CD4-positive, alpha-beta T cell treated with Interferon gamma for 1 hour (primary cell): ENCODE measurements around the gene TLCD1.
A peak's percentile ranks its signal among the peaks of the same experiment; 100 is the strongest.
"Not testable (repeated sequence)": the region's sequence is repeated elsewhere in the genome, so short reads cannot be mapped to it uniquely, and the experiment has no call there.

Experiments used
- DNase-seq: peaks from one replicate; pipeline ENCODE4 v3.0.0-alpha.2; 2020

Gene TLCD1

DNA sequence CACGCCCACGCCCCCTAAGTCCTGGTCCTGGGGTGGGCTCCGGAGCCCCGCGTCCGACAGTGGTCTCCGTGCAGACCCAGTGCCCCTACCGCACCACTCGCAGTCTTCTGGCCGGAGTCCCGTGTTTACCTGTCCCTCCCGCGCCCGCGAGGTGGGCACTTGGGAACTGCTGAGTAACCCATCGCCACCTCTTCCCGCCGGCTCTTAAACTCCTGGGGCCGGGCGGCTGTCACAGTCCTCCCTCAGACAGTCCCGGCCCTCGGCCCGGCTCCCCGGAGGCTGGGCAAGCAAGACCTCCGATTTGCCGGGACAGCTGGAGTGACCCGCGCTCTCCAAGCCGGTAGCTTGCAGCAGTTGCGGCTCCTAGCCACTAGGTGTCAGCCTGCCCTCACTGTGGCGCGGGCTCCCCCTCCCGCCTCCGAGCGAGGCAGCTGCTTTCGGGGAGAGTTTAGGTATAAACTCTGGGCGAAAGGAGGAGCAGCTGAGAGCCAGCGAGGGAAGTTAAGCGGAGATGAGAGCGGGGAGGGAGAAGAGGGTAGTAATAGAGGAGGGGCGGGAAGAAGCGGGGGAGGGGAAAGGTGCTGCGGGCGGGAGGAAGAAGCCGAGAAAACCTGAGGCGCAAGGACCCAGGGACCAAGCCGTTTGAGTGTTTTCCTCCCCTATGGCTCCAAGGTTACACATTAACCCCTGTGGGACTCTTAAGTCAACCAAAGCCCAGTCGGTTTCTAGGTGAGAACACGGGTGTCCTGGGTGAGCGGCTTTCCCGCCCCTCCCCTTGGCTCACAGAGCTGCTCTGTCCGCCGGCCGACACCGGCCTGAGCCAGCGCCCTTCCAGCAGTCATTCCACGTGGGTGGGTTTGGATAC lies 826 bp upstream of the TLCD1 start:
- DNase-seq, result peak; percentile 87

DNA sequence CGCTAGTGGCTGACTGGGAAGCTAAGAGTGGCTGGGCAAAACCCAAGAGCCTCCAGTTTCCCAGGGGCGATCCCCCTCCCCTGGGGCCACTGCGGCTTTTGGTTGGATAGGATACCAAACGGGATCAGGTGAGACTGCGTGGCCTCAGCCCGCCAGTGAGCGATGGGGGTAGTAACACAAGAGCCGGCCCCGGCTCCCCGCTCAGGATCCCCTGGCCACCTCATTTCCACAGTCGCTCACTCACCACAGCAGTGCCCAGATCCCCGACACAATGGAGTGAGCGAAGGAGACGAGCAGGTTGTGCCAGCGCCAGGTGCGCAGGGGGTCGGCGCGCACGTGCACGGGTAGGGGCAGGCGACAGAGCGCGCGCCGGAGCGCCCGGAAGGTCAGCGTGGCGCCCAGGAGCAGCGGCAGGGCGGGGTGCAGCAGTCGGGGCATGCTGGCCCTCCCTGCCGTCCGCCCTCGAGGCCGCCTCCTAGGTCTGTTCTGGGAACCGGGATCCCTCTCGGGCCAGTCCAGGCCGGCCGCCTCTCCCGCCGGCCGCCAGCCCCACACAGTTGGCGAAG lies 290 bp downstream of the TLCD1 start:
- no peak for DNase-seq

DNA sequence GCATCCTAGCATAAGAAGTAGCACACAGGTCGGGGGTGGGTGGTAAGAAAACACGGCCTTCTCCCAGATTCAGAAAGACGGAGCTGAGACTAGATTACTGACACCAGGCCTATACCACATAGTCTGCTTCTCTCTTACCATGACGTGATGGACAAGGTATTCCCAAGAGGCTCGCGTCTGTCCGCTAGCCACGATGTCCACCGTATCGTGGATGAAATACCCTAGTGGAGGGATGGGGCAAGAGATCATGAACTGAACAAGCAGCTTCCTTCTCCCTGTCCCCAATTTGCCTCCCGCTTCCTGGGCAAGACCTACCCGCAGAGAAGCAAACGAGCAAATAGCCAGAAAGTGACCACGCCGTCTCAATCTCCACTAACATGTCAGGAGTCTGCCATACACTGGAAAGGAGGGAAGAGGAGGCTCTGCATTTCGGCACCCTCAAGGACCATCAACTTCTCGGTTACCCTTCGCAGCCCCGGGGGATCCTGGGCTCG lies 820 bp downstream of the TLCD1 start:
- no peak for DNase-seq

DNA sequence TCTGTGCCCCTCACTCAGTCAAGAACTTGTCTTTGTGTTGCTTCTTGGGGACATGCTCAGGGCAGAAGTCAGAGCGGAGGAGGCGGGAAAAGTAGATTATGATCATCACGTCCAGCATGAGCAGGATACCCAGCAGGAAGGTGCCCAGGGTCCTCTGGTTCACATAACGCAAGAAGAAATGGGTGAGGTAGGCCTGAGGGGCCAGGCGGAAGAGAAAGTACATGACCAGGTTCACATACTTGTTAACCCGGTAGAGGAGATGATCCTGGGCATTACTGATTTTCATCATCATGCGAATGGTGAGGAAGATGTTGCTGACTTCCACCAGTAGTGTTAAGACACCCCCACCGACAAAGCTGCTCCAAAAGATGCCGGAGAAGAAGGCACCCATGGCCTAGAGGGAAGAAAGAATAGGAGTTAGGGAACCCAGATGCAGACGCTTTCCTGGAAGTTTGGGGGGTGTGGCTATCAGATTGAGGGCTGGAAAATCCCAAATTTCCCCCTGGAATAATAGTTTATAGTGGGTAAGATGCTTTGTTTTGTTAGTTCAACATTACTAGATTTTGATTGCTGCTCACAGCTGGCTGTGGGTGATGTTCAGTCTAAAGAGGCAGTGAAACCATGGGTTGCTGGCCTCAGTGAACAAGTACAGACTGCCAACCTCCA lies 1.4 kb downstream of the TLCD1 start:
- no peak for DNase-seq

DNA sequence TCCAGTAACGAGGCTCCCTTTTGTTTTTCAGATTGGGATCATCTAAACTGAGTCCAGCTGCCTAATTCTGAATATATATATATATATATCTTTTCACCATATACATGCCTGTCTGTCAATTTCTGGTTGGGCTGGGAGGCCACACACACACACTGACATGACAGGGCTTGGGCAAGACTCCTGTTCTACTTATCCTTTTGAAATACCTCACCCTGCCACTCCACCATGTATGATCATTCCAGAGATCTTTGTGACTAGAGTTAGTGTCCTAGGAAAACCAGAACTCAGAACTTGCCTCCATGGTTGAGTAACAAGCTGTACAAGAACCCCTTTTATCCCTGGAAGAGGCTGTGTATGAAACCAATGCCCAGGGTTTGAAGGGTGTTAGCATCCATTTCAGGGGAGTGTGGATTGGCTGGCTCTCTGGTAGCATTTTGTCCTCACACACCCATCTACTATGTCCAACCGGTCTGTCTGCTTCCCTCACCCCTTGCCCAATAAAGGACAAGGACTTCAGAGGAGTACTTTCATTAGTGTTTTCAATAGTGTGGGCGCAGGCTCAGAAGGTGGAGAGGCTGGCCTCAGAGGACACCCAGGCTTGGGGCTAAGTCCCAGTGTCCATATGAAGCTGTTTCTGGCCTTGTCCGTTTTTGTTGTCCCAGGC lies 2.1 kb downstream of the TLCD1 start:
- DNase-seq, result not testable (repeated sequence)

DNA sequence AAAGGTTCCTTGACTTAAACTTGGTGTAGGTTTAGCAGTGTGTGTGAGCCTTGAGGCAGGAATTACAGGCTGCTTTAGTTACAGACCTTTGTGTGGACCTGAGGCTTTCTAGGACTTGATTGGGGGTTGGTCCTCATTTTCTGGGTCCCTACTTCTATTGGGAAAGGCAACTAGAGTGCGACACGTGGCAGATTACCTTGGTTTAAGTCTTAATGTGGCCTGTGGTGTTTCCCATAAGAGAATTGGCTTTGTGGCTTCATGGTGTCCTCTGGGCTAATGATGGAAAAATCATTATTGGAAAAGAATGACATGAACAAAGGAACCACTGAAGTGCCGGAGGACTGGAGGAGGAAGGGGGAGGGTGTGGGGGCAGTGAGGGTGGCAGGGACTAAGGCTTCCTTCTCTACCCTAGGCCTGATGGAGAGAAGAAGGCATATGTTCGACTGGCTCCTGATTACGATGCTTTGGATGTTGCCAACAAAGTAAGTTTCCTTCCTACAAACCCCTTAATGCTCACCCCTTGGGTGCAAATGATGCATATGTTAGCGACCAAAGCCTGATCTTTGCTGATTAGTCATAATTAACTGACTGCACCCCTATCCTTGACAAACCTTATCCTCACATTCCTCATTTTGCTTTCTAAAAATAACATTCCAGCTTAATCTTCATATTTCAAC lies 2.7 kb downstream of the TLCD1 start:
- DNase-seq, result no peak

DNA sequence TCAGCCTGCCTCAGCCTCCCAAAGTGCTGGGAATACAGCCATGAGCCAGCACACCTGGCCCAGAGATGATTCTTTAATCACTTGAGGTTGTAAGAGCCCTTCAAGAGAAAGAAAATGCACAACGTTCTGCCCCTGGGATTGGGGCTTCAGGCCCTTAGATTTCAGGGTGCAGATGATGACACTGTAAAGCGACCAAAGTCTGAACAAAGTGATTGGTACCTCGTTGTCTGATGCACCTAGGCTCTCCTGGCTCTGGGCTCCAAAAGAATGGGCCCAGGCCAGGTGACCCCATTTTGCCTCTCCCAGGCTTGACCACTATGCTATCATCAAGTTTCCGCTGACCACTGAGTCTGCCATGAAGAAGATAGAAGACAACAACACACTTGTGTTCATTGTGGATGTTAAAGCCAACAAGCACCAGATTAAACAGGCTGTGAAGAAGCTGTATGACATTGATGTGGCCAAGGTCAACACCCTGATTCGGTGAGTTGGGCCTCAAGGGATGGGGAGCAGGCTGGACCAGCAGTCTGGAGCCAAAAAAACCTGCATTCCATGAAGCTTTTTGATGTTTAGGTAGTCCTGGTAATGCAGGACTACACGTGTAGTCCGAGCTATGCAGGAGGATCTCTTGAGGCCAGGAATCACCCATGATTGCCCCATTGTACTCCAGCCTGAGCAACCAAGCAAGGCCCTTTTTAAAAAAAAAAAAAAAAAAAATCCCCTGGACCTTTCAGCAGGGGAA lies 3.4 kb downstream of the TLCD1 start:
- no peak for DNase-seq

DNA sequence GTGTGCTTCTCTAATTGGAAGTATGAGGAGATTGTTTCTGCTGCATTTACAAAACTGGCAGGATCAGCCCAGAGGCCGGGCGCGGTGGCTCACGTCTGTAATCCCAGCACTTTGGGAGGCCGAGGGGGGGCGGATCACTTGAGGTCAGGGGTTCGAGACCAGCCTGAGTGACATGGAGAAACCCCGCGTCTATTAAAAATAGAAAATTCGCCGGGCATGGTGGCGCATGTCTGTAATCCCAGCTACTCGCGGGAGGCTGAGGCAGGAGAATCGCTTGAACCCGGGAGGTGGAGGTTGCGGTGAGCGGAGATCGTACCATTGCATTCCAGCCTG lies 5.1 kb downstream of the TLCD1 start:
- not testable (repeated sequence) for DNase-seq

DNA sequence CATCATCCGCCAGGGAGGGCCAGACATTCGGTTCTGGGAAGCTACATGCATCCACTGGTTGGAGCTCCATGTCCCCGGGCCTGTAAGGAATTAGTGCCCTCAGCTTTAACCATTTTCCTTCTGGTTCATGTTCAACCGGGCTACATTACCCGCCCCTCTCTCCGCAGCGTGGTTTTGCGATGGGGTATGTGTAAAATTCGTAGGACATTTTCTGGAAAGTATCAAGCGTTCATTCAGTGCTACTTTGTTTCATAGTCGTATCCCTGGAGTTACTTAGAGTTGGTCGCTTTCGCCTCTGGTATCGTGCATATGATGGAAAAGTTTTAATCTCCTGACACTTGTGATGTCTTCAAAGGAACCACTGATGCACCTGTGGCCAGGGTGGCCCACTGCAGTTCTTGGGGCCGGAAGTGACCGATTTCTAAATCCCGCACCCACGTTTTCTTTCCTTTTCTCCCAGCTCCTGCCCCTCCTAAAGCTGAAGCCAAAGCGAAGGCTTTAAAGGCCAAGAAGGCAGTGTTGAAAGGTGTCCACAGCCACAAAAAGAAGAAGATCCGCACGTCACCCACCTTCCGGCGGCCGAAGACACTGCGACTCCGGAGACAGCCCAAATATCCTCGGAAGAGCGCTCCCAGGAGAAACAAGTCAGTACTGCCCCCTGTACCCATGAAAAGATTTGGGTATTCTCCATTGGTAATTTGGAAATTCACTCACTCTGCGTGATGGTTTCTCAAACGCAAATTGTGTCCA lies 5.6 kb downstream of the TLCD1 start:
- DNase-seq, result no peak

DNA sequence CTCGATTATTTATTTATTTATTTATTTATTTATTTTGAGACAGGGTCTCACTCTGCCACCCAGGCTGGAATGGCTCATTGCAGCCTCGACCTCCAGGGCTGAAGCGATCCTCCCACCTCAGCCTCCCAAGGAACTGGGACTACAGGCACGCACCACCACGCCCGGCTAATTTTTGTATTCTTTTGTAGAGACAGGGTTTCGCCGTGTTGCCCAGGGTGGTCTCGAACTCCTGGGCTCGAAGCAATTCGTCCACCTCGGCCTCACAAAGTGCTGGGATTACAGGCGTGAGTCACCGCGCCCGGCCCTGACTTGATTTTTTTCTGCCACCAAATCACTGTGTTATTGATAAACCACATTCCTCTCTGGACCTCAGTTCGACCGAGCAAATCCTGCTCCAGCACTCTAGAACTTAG lies 7.0 kb downstream of the TLCD1 start:
- no peak for DNase-seq

DNA sequence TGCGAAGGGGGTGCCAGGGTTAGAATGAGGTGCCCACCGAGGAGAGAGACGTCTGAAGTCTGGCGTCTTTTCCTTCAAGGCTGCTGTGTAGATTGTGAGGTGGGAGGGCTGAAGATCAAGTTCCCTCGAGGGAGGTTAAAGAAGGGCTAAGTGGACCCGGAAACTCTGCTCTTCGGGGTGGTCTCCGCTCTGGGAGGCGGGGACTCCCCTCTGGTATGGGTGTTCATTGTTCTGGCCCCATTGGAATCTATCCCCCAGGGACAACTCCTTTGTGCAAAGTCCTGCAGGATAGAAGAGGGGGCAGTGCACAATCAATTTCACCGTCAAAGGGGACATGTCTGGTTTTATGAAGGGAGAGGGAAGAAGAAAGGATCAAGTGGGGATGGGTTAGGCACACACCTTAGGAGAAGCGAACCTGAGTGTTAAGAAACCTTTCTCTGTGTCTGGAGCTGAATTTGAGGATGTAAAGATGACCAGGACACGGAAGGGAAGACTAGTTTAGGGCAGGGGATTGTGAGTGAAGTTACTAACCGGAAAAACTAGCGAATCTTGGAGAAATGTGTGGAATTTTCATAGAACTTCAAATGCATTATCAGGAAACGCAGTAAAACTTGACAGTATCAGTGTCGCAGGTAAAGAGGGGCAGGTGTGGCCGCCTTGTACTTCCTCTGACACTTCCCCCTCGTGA lies 7.6 kb downstream of the TLCD1 start:
- no peak for DNase-seq

DNA sequence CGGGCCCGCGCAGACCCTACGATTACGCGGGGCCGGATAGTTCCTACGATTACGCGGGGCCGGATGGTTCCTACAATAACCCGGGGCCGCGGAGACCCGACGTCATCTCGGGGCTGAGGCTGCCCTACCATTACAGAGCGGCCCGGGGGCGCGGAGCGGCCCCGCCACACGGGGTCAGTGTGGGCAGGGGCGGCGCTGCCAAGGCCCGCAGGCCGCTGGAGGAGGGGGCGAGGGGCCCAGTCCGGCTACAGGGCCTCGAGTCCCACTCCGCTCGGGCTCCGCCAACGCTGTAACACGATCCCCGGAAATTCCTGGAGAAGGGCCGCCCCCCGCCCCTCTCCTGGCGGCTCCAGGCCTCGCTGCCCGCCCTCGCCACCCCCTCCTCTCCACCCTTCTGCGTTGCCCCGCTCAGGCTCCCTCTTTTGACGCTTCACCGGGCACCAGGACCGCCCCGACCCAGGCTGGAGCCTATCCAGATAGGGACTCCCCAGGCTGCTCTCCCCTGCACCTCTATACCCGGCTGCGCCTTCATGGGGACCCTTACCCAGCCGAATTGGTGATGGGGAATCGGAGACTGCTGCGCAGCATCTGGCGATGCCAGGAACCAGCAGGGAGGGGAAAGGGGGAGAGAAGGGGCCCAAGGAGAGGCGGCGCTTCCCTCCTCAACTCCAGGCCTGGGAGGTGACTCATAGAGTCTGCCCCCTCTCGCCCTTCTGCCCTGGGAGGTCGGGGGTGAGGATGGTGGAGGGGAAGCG lies 8.3 kb downstream of the TLCD1 start, which contains the start of gene RAB34:
Gene RAB34 (minus strand): TSS at position 291 of the 755 bp plus-strand sequence. CDS start 602 bp downstream, outside the sequence.
- peak; percentile 34 for DNase-seq

DNA sequence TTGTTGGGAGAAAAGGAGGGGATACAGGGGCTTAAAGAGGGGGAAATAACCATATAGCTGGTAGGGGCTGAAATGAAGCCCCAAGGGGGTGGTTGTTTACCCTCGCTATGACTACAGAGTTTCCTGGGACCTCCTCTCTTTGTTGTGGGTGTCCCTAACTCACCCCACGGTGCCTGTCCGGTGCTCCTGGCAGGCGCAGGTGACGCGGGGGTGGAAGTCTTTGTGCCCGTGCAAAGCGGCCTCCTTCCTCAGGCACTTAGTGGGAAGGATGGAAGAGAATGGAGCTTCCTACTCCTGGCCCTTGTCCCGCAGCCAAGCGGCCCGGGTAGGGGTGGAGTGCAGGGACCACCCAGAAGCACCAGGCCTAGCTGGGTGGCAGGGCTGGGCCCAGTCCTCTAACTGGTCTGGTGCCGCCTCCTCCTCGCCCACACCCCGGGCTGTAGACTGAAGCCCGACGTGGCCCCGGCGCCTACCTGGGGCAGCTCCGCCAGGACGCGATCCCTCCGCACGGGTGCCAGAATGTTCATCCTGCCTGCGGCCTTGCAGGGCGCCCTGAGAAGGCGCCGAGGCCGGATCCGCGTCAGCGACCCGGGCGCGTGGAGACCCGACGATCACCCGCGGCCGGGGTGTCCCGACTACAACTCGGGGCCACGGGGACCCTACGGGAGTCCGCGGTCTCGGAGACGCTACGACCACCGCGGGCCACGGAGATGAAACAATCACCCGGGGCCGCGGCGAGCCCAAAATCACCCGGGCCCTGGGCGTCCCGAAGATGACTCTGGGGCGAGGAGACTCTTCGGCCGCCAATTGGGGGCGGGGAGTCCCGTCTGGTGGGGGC lies 9.1 kb downstream of the TLCD1 start:
- DNase-seq, result no peak

DNA sequence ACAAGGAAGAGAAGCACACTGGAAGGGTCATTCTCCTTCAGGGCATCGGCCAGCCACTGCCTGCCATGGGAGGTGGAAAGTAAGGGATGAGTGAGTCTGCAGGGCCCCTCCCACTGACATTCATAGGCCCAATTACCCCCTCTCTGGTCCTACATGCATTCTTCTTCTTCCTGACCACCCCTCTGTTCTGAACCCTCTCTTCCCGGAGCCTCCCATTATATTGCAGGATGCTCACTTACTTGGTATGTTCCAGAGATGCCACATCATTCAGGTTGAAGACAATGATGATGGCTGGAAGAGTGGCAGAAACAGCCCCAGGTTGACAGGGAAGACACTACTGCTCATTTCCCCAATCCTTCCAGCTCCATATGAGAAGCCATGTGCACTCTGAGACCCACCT lies 10.8 kb downstream of the TLCD1 start:
- no peak for DNase-seq

DNA sequence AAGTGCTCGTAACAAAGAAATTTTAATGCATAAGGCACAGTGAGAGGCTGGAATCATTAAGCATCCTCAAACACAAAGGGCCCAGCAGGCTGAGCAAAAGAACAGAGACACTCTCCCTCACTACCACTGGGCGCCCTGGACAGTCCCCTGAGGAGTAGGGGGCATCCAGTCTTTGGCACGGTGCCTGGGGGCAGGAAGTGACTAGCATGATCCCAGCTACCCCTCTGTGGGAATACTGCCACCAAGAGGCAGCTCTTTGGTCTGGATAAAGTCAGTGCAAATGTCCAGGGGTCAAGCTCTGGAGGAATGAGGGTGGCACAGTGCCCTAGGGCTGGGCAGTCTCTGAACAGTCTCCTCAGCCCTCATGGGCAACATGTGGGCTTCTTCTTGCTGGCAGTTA lies 11.8 kb downstream of the TLCD1 start:
- DNase-seq, result no peak

DNA sequence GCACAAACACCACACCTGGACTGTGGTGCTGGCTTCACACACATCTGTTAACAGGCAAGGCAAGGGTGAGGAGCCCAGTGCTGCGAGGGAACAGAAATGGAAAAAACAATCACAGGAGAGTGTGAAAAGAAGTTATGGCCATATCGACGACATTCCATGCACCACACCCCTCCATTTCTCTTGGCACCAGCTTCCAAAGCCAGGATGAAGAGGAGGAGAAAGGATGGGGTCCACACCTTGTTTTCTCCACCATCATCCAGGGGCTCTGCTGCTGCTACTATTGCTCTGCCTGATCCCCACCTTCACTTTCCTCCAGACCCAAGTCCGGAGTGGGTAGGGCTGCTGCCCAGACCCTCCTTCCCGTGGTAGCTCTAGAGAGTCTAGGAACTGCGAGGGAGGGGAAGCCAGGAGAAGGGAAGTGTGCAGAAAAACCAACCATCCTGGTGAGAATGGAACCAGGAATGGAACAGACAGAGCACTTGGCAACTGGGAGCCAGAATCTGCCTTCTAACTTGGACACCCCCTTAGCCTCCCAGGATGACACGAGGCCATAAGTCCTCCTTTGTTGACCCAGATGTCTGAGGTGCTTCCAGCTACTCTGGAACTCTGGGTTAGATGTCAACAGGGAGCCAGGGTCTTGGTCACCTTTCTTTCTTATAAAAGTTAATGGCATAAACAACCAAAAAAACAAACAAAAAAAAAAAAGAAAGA lies 13.2 kb downstream of the TLCD1 start:
- DNase-seq, result no peak

DNA sequence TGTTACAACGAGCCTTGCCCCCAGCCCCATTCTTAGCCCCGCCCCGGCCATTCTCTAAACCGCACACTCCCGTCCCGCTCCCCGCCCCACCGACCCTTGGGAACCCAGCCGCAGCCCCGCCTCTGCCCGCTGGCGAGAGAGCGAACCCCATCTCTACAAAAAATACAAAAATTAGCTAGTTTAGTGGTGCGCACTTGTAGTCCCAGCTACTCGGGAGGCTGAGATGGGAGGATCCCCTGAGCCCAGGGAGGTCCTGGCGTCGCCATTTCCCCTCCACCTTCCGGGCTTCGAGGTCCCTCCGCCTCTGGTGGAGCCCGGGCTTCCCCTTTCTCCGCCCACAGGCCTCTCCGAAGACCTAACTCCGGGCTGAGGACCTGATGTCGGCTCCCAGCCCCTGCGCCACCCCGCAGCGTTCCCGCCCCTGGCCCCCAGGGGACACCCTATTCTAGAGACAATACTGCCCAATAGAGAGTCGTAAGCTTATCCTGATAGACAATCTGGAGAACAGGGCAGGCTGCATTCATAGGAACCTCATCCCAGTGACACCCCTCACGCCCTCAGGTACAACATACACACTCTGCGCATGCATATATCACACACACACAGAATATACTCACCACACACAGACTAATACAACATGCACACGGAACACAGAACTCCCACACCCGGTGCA lies 13.9 kb downstream of the TLCD1 start:
- DNase-seq, result peak; percentile 73

DNA sequence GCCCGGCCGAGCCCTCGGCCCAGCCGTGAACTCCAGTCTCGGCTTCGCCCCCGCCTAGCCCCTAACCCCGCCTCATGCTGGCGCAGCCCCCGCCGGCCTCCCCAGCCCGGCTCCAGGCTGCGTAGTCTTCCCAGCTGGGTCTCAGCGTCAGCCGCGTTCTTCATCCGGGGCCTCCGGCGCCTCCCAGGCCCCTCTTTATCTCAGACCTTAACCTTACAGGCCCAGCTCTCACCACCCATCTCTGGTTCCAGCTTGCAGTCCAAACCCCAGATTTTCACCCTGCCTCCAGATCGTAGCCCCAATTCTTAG lies 14.4 kb downstream of the TLCD1 start, which contains the start of gene PROCA1:
Gene PROCA1 (minus strand): TSS at position 166 of the 309 bp plus-strand sequence. CDS start 228 bp downstream, outside the sequence.
- DNase-seq, result no peak
